Esophagus (tissue), 2 donors: Measurements from ENCODE around the gene CHN2. TPM values are rescaled to one million over a fixed set of nuclear protein-coding genes. Genes with fewer than 3 reads are reported as not detected.
A peak's percentile ranks its signal among the peaks of the same experiment; 100 is the strongest.

ENCODE experiments used
- H3K27ac ChIP-seq, 2 donors: one replicate each; pipeline ENCODE4 v1.5.1; 2013; ENCODE audit warnings: low read depth in 2 of 2, mild to moderate bottlenecking in 2 of 2, inconsistent platforms in 1 of 2, low read length in 1 of 2, moderate library complexity in 1 of 2
- H3K27me3 ChIP-seq, 2 donors: one replicate each; pipeline ENCODE4 v1.6.1; 2013; ENCODE audit warnings: low read length in 2 of 2, control low read depth in 1 of 2, mild to moderate bottlenecking in 1 of 2; ENCODE audit not compliant: insufficient read depth in 2 of 2, control insufficient read depth in 1 of 2
- H3K36me3 ChIP-seq, 2 donors: one replicate each; pipeline ENCODE4 v1.6.1; 2013; ENCODE audit warnings: low read length in 1 of 2; ENCODE audit not compliant: control insufficient read depth in 2 of 2, insufficient read depth in 2 of 2
- H3K4me1 ChIP-seq, 2 donors: one replicate each; pipeline ENCODE4 v1.6.1; 2013; ENCODE audit warnings: low read length in 1 of 2; ENCODE audit not compliant: control insufficient read depth in 2 of 2, insufficient read depth in 2 of 2
- H3K4me3 ChIP-seq, 2 donors: one replicate each; pipeline ENCODE4 v1.5.1; 2013; ENCODE audit warnings: low read length in 2 of 2, mild to moderate bottlenecking in 2 of 2, low read depth in 1 of 2, moderate library complexity in 1 of 2
- H3K9me3 ChIP-seq, 2 donors: one replicate each; pipeline ENCODE4 v1.6.1; 2013; ENCODE audit warnings: mild to moderate bottlenecking in 2 of 2, low read depth in 1 of 2, low read length in 1 of 2, moderate library complexity in 1 of 2; ENCODE audit not compliant: control insufficient read depth in 2 of 2, insufficient read depth in 1 of 2
- WGBS, 2 donors: extraction: QIAGEN DNeasy Blood & Tissue Kit; methylation state at CpG; one replicate each; pipeline ENCODE4 v1.1.7; 2013; 5-methylcytosine and 5-hydroxymethylcytosine counted together
- polyA plus RNA-seq, 2 donors: library from polyadenylated mRNA; stranded (reverse); fragments of 200-250 nt; gene quantifications; one replicate each; pipeline ENCODE4 v1.2.3, GENCODE V29; 2013
- donor health status: healthy with polysubstance abuse.
- donor health status: Bipolar disorder and iron deficiency.

Gene CHN2
- polyA plus RNA-seq, 2 donors, result 0.92 to 1.5 TPM

GRCh38 chr7:29370531-29371314 is 176.1 kb downstream of the CHN2 start:
- Histone ChIP-seq H3K9me3 (no peaks in the 10 kb centered on the region), H3K27me3 (no peaks in the 10 kb centered on the region), H3K36me3 (no peaks in the 10 kb centered on the region), H3K27ac (peak overlapping the region; percentile 57 to 80), H3K4me1 (peaks cover 2 to 4% of the 10 kb centered on the region in 2 donors), H3K4me3 (no peak overlapping the region)
- 38 to 46% methylated on average over 6 of the region's 6 CpGs for WGBS, 2 donors

GRCh38 chr7:29371472-29371871 is 176.9 kb downstream of the CHN2 start:
- no peaks in the 10 kb centered on the region for H3K9me3 ChIP-seq
- WGBS, 2 donors, result 98% methylated on average over 3 of the region's 3 CpGs
- H3K27ac ChIP-seq, result no peak overlapping the region

GRCh38 chr7:29372351-29373090 is 177.9 kb downstream of the CHN2 start:
- Histone ChIP-seq H3K36me3 (no peaks in the 10 kb centered on the region), H3K4me1 (peaks cover 2 to 4% of the 10 kb centered on the region in 2 donors), H3K4me3 (no peak overlapping the region), H3K27ac (no peak overlapping the region), H3K27me3 (no peaks in the 10 kb centered on the region), H3K9me3 (no peaks in the 10 kb centered on the region)
- 73 to 82% methylated on average over 3 of the region's 3 CpGs for WGBS, 2 donors

More at GRCh38 chr7:29371472-29371871, 176.9 kb downstream of the CHN2 start:
- H3K27me3 ChIP-seq, result no peaks in the 10 kb centered on the region
- H3K4me3 ChIP-seq, result no peak overlapping the region
- peaks cover 2 to 4% of the 10 kb centered on the region in 2 donors for H3K4me1 ChIP-seq
- no peaks in the 10 kb centered on the region for H3K36me3 ChIP-seq

- WGBS, 2 donors, result 58 to 67% methylated on average over 7 of the region's 7 CpGs
- peak overlapping the region; percentile 73 to 80 for H3K27ac ChIP-seq
- no peak overlapping the region for H3K4me3 ChIP-seq
- no peaks in the 10 kb centered on the region for H3K9me3 ChIP-seq
- no peaks in the 10 kb centered on the region for H3K36me3 ChIP-seq
- H3K27me3 ChIP-seq, result peaks cover 0 to 2% of the 10 kb centered on the region in 2 donors
- peaks cover 0 to 2% of the 10 kb centered on the region in 2 donors for H3K4me1 ChIP-seq
Measured at GRCh38 chr7:29375641-29376562, 181.3 kb downstream of the CHN2 start.

- Histone ChIP-seq H3K9me3 (no peaks in the 10 kb centered on the region), H3K4me3 (no peak overlapping the region), H3K4me1 (no peaks in the 10 kb centered on the region), H3K36me3 (no peaks in the 10 kb centered on the region), H3K27ac (no peak overlapping the region), H3K27me3 (peaks cover 0 to 2% of the 10 kb centered on the region in 2 donors)
- 51 to 54% methylated on average over 4 of the region's 4 CpGs for WGBS, 2 donors
Measured at GRCh38 chr7:29377718-29378117, 183.1 kb downstream of the CHN2 start.

GRCh38 chr7:29379551-29379950 is 185.0 kb downstream of the CHN2 start:
- Histone ChIP-seq H3K4me3 (no peak overlapping the region), H3K27me3 (peaks cover 0 to 2% of the 10 kb centered on the region in 2 donors), H3K36me3 (no peaks in the 10 kb centered on the region), H3K4me1 (no peaks in the 10 kb centered on the region), H3K9me3 (no peaks in the 10 kb centered on the region), H3K27ac (no peak overlapping the region)
- WGBS, 2 donors, result 86 to 91% methylated on average over 2 of the region's 2 CpGs

- Histone ChIP-seq H3K27me3 (peaks cover 0 to 2% of the 10 kb centered on the region in 2 donors), H3K4me1 (no peaks in the 10 kb centered on the region), H3K4me3 (no peak overlapping the region), H3K27ac (no peak overlapping the region), H3K9me3 (no peaks in the 10 kb centered on the region), H3K36me3 (no peaks in the 10 kb centered on the region)
- 54 to 68% methylated on average over 5 of the region's 5 CpGs for WGBS, 2 donors
Measured at GRCh38 chr7:29381206-29382094, 186.9 kb downstream of the CHN2 start.

GRCh38 chr7:29384277-29384676 is 189.7 kb downstream of the CHN2 start:
- Histone ChIP-seq H3K36me3 (no peaks in the 10 kb centered on the region), H3K27me3 (peaks cover 0 to 2% of the 10 kb centered on the region in 2 donors), H3K4me1 (no peaks in the 10 kb centered on the region), H3K9me3 (no peaks in the 10 kb centered on the region), H3K4me3 (no peak overlapping the region), H3K27ac (no peak overlapping the region)
- 82 to 89% methylated on average over 2 of the region's 2 CpGs for WGBS, 2 donors
